H1 (cell line): ENCODE measurements around the gene MFSD6L. TPM values are rescaled to one million over a fixed set of nuclear protein-coding genes. Genes with fewer than 3 reads are reported as not detected.

Source experiments
- CTCF ChIA-PET: fragments of 300-600 bp; sonication (Branson Sonifier 250); formaldehyde crosslinking; loops from one replicate; lab custom pipeline; 2021; ENCODE audit not compliant: partially characterized antibody; lab: Charles Lee
- POLR2A ChIA-PET: fragments of 300-600 bp; sonication (Branson Sonifier 250); formaldehyde crosslinking; loops from one replicate; lab custom pipeline; 2021; ENCODE audit warnings: inconsistent platforms; ENCODE audit not compliant: partially characterized antibody; lab: Charles Lee
- DNase-seq, 2 experiments: peaks; one replicate each; pipeline versions ENCODE4 v3.0.0 to v3.0.0-alpha.2; 2010 to 2022; ENCODE audit warnings: low spot score in 2 of 2, low read depth in 1 of 2, mixed read lengths in 1 of 2
- FAIRE-seq: peaks from 2 replicates; lab custom pipeline; 2011; peaks lifted over from hg19 to GRCh38; lab: Jason Lieb, UNC
- H2AFZ ChIP-seq: 2 replicates; pipeline ENCODE4 v1.8.1; 2012; ENCODE audit warnings: low read length, inconsistent platforms
- H2AK5ac ChIP-seq: 2 replicates; pipeline ENCODE4 v1.6.1; 2013; ENCODE audit warnings: low read depth, low read length
- H2BK120ac ChIP-seq: replicated peaks from 2 replicates; pipeline ENCODE3; 2013; ENCODE audit warnings: low read depth, low read length, inconsistent platforms
- H2BK12ac ChIP-seq: 2 replicates; pipeline ENCODE4 v1.6.1; 2013; ENCODE audit warnings: low read depth, low read length
- H2BK15ac ChIP-seq: 2 replicates; pipeline ENCODE4 v1.6.1; 2013; ENCODE audit warnings: low read length
- H2BK20ac ChIP-seq: 2 replicates; pipeline ENCODE4 v1.6.1; 2013; ENCODE audit warnings: low read length
- H2BK5ac ChIP-seq: 2 replicates; pipeline ENCODE4 v1.6.1; 2013; ENCODE audit warnings: low read depth, low read length
- H3K14ac ChIP-seq: 2 replicates; pipeline ENCODE4 v1.6.1; 2013; ENCODE audit warnings: inconsistent platforms; ENCODE audit not compliant: insufficient read length
- H3K18ac ChIP-seq: 2 replicates; pipeline ENCODE4 v1.6.1; 2013; ENCODE audit warnings: low read length; ENCODE audit errors: extremely low read depth
- H3K23ac ChIP-seq: 2 replicates; pipeline ENCODE4 v1.6.1; 2013; ENCODE audit warnings: inconsistent platforms; ENCODE audit not compliant: insufficient read length
- H3K23me2 ChIP-seq: 2 replicates; pipeline ENCODE4 v1.6.1; 2013; ENCODE audit warnings: low read depth, low read length
- H3K27ac ChIP-seq: 2 replicates; pipeline ENCODE4 v1.6.1; 2011; ENCODE audit warnings: low read depth, low read length, inconsistent platforms
- H3K27me3 ChIP-seq, 4 experiments: replicated peaks in 1 of 4; 1 replicate in 1 of 4; 2 replicates in 3 of 4; pipeline versions ENCODE4 v1.6.1 to v1.8.1; 2011 to 2013; ENCODE audit warnings: low read length in 3 of 4, mild to moderate bottlenecking in 3 of 4, inconsistent platforms in 2 of 4, mixed read lengths in 2 of 4, moderate library complexity in 1 of 4; ENCODE audit not compliant: control insufficient read depth in 3 of 4, insufficient read depth in 3 of 4; ENCODE audit errors: extremely low read depth in 1 of 4
- H3K36me3 ChIP-seq, 4 experiments: 2 replicates each; pipeline versions ENCODE4 v1.6.1 to v1.8.1; 2011 to 2013; ENCODE audit warnings: mild to moderate bottlenecking in 4 of 4, low read length in 3 of 4, moderate library complexity in 2 of 4, control low read depth in 1 of 4, inconsistent platforms in 1 of 4; ENCODE audit not compliant: insufficient read depth in 4 of 4, control insufficient read depth in 2 of 4
- H3K4ac ChIP-seq: replicated peaks from 2 replicates; pipeline ENCODE3; 2013; ENCODE audit warnings: low read length, low read depth, mixed read lengths, inconsistent platforms; ENCODE audit not compliant: insufficient read length
- H3K4me1 ChIP-seq, 4 experiments: replicated peaks in 1 of 4; 1 replicate in 1 of 4; 2 replicates in 3 of 4; pipeline versions ENCODE4 v1.6.1 to v1.8.1; 2011 to 2013; ENCODE audit warnings: low read length in 3 of 4, inconsistent platforms in 2 of 4, mixed read lengths in 1 of 4; ENCODE audit not compliant: insufficient read depth in 4 of 4, control insufficient read depth in 3 of 4
- H3K4me2 ChIP-seq, 2 experiments: 2 replicates each; pipeline versions ENCODE4 v1.6.1 to v1.8.1; 2011 to 2013; ENCODE audit warnings: low read depth in 2 of 2, low read length in 2 of 2, control low read depth in 1 of 2, inconsistent platforms in 1 of 2, mild to moderate bottlenecking in 1 of 2; ENCODE audit not compliant: insufficient read depth in 1 of 2
- H3K4me3 ChIP-seq, 4 experiments: fragments of 200-600, 300-600 bp in 1 of 4; sonication (generic), shearing (Covaris generic), sonication (Bioruptor Twin) in 1 of 4; 2 replicates each; pipeline versions ENCODE4 v1.5.1 to v1.8.1; 2011 to 2016; ENCODE audit warnings: low read length in 4 of 4, low read depth in 3 of 4, control low read depth in 2 of 4, inconsistent platforms in 2 of 4, mild to moderate bottlenecking in 2 of 4, mixed read lengths in 1 of 4, moderate library complexity in 1 of 4; ENCODE audit not compliant: insufficient read depth in 2 of 4; ENCODE audit errors: extremely low read depth in 1 of 4
- H3K56ac ChIP-seq: replicated peaks from 2 replicates; pipeline ENCODE3; 2013; ENCODE audit warnings: low read depth, mild to moderate bottlenecking, mixed read lengths, low read length, inconsistent platforms; ENCODE audit not compliant: insufficient read length
- H3K79me1 ChIP-seq: 2 replicates; pipeline ENCODE4 v1.6.1; 2013; ENCODE audit warnings: low read depth, low read length, control low read depth
- H3K79me2 ChIP-seq, 2 experiments: 2 replicates each; pipeline versions ENCODE4 v1.6.1 to v1.8.1; 2012 to 2013; ENCODE audit warnings: low read length in 2 of 2, mild to moderate bottlenecking in 2 of 2, inconsistent platforms in 1 of 2; ENCODE audit not compliant: insufficient read depth in 2 of 2, control insufficient read depth in 1 of 2
- H3K9ac ChIP-seq, 4 experiments: replicated peaks in 1 of 4; 1 replicate in 1 of 4; 2 replicates in 3 of 4; pipeline versions ENCODE4 v1.6.1 to v1.8.1; 2011 to 2013; ENCODE audit warnings: low read depth in 3 of 4, low read length in 3 of 4, control low read depth in 2 of 4, mild to moderate bottlenecking in 2 of 4, moderate library complexity in 2 of 4, inconsistent platforms in 1 of 4; ENCODE audit errors: extremely low read depth in 1 of 4
- H3K9me3 ChIP-seq, 2 experiments: 2 replicates each; pipeline versions ENCODE4 v1.6.1 to v1.8.1; 2012 to 2013; ENCODE audit warnings: mild to moderate bottlenecking in 2 of 2, moderate library complexity in 2 of 2, control low read depth in 1 of 2, inconsistent platforms in 1 of 2, low read depth in 1 of 2, low read length in 1 of 2, mixed read lengths in 1 of 2; ENCODE audit not compliant: insufficient read depth in 2 of 2
- H4K20me1 ChIP-seq, 2 experiments: replicated peaks in 1 of 2; 2 replicates each; pipeline versions ENCODE3 to v1.8.1; 2011 to 2013; ENCODE audit warnings: inconsistent platforms in 2 of 2, low read length in 2 of 2, mild to moderate bottlenecking in 1 of 2; ENCODE audit not compliant: insufficient read depth in 2 of 2, control insufficient read depth in 1 of 2
- H4K5ac ChIP-seq: 2 replicates; pipeline ENCODE4 v1.6.1; 2013; ENCODE audit warnings: low read length, low read depth, mixed read lengths, inconsistent platforms; ENCODE audit not compliant: insufficient read length
- H4K8ac ChIP-seq: 2 replicates; pipeline ENCODE4 v1.8.0; 2013; ENCODE audit warnings: mild to moderate bottlenecking, moderate library complexity, low read length, inconsistent platforms; ENCODE audit not compliant: insufficient read depth; ENCODE audit errors: extremely low read depth
- H4K91ac ChIP-seq: replicated peaks from 2 replicates; pipeline ENCODE3; 2013; ENCODE audit warnings: low read length, mixed read lengths, inconsistent platforms; ENCODE audit not compliant: insufficient read length
- CBX8 ChIP-seq: fragments of 300-800, 300-1000 bp; sonication (generic); IDR thresholded peaks from 2 replicates; pipeline ENCODE4 v1.7.1; 2016; ENCODE audit warnings: low read depth, low read length, borderline replicate concordance
- CEBPB ChIP-seq: IDR thresholded peaks from 2 replicates; pipeline ENCODE4 v1.6.1; 2012; ENCODE audit warnings: low read depth, low read length
- CHD1 ChIP-seq: IDR thresholded peaks from 2 replicates; pipeline ENCODE4 v1.6.1; 2012; ENCODE audit warnings: low read depth, low read length, improper control_type of control experiment
- CHD2 ChIP-seq: IDR thresholded peaks from 2 replicates; pipeline ENCODE4 v1.6.1; 2012; ENCODE audit warnings: low read length, improper control_type of control experiment
- CTCF ChIP-seq, 3 experiments: IDR thresholded peaks; 1 replicate in 2 of 3; 2 replicates in 1 of 3; pipeline versions ENCODE4 v1.5.1 to v1.6.1; 2011; ENCODE audit warnings: low read length in 3 of 3, mild to moderate bottlenecking in 3 of 3, inconsistent platforms in 2 of 3, low read depth in 1 of 3, moderate library complexity in 1 of 3; ENCODE audit not compliant: insufficient read depth in 1 of 3; ENCODE audit errors: control extremely low read depth in 1 of 3
- EGR1 ChIP-seq: IDR thresholded peaks from 2 replicates; pipeline ENCODE4 v1.6.1; 2011; ENCODE audit warnings: low read depth, low read length, borderline replicate concordance
- KDM4A ChIP-seq: IDR thresholded peaks from one replicate; pipeline ENCODE4 v1.7.1; 2012; ENCODE audit warnings: low read depth, mild to moderate bottlenecking, moderate library complexity, low read length, inconsistent platforms; ENCODE audit not compliant: severe bottlenecking
- PHF8 ChIP-seq: fragments of 200-600 bp; sonication (generic); conservative IDR thresholded peaks from 2 replicates; pipeline ENCODE4 v1.7.1; 2012; ENCODE audit warnings: low read depth, mild to moderate bottlenecking, inconsistent platforms, low read length, moderate library complexity
- SIN3A ChIP-seq, 2 experiments: IDR thresholded peaks in 1 of 2; conservative IDR thresholded peaks in 1 of 2; 2 replicates each; pipeline ENCODE4 v1.6.1; 2011 to 2012; ENCODE audit warnings: low read length in 2 of 2, improper control_type of control experiment in 1 of 2, low read depth in 1 of 2, mild to moderate bottlenecking in 1 of 2
- ZNF274 ChIP-seq: IDR thresholded peaks from 2 replicates; pipeline ENCODE4 v1.7.0; 2012; ENCODE audit warnings: low read length, borderline replicate concordance; ENCODE audit errors: extremely low read depth
- WGBS, 2 experiments: shearing (Covaris generic) in 1 of 2; methylation state at CpG; one replicate each; pipeline versions ENCODE4 v1.1.6 to v1.1.7; 2013 to 2015; ENCODE audit warnings: low lambda C conversion rate in 2 of 2, mixed read lengths in 2 of 2, inconsistent platforms in 1 of 2, low coverage in 1 of 2, missing lambda C conversion rate in 1 of 2; ENCODE audit not compliant: insufficient replicate concordance in 2 of 2, insufficient coverage in 1 of 2, insufficient read length in 1 of 2; ENCODE audit errors: extremely low coverage in 1 of 2, missing lambda C conversion rate in 1 of 2; 5-methylcytosine and 5-hydroxymethylcytosine counted together
- polyA plus RNA-seq, 7 experiments: library from polyadenylated mRNA; depleted of rRNA in 3 of 7; stranded (reverse) in 5 of 7; unstranded in 2 of 7; fragments of >200 nt in 5 of 7; fragments of 200-250 nt in 2 of 7; gene quantifications; 1 replicate in 5 of 7; 2 replicates in 1 of 7; 4 replicates in 1 of 7; pipeline versions ENCODE4 v1.2.1 to v1.2.3, GENCODE V29; 2011 to 2013; ENCODE audit warnings: missing spikeins in 2 of 7, mixed read lengths in 2 of 7
- total RNA-seq: library from RNA; stranded (reverse); fragmentation: NEBNext Ultra II Directional; extraction: Animal tissue kit (Norgen Biotek cat#: 25700); gene quantifications from 2 replicates; pipeline ENCODE4 v1.2.1, GENCODE V29; 2021

The MFSD6L gene
- total and polyA plus RNA-seq, 2 of the 8 experiments (the other 6 are each of a cell fraction or from before 2014, with no cell fraction given): 2.6 to 2.7 TPM

GRCh38 chr17:8821446-8822105, 22.4 kb upstream of the MFSD6L start:
- ChIA-PET CTCF (interaction anchor here (0.8 to 2.9 kb wide), 6 partner anchors 11 to 164 kb away, joined by 3 to 9 read pairs (median 4); partner anchors contain the start of gene PIK3R5), POLR2A (no interaction called here)
- H3K79me2 ChIP-seq: no peaks in the 10 kb centered on the region
- no peaks in the 10 kb centered on the region; the same call in 1 of the 2 replicates for H3K23me2 ChIP-seq
- H2AFZ ChIP-seq: no peak overlapping the region
- H4K20me1 ChIP-seq: no peaks in the 10 kb centered on the region
- H3K4me1 ChIP-seq: no peaks in the 10 kb centered on the region; a peak in 1 of 7 replicates
- H2BK12ac ChIP-seq: no peak overlapping the region
- H3K9ac ChIP-seq: no peak overlapping the region
- H3K9me3 ChIP-seq: 0 out of 4 replicates have a peak, but pooled peaks cover 0 to 4% of the 10 kb centered on the region in 2 experiments
- H3K27me3 ChIP-seq: no peaks in the 10 kb centered on the region
- H3K56ac ChIP-seq: no peak overlapping the region
- H4K8ac ChIP-seq: no peak overlapping the region
- H2AK5ac ChIP-seq: no peak overlapping the region
- no peak overlapping the region for H2BK15ac ChIP-seq
- H4K5ac ChIP-seq: no peak overlapping the region
- H3K14ac ChIP-seq: no peak overlapping the region
- WGBS, 2 experiments: 95% methylated on average over 10 of the region's 10 CpGs; no CpG with 5 or more reads in 1 of the 2 experiments
- H2BK120ac ChIP-seq: no peak overlapping the region
- TF ChIP-seq KDM4A: no peak
- no peak for TF ChIP-seq SIN3A (conservative IDR thresholded peaks at IDR 0.05 in 1 of 2, IDR thresholded peaks at IDR 0.05 in 1 of 2; ENCODE audit: low read depth in 1 of 2, low read length in 2 of 2)
- TF ChIP-seq CBX8: no peak
- TF ChIP-seq CEBPB: no peak
- TF ChIP-seq CHD1: no peak
- TF ChIP-seq PHF8: no peak
- TF ChIP-seq CTCF (IDR thresholded peaks at IDR 0.05; ENCODE audit: control extremely low read depth in 1 of 3, insufficient read depth in 1 of 3, low read depth in 1 of 3, low read length in 3 of 3): no peak
- TF ChIP-seq ZNF274: no peak
- TF ChIP-seq CHD2: no peak
- TF ChIP-seq EGR1: no peak
- TF ChIP-seq, all 59 proteins: peak for 0
- H2BK5ac ChIP-seq: no peak overlapping the region
- no peak for FAIRE-seq
- H3K4me2 ChIP-seq: no peak overlapping the region
- no peak overlapping the region for H3K4me3 ChIP-seq
- no peaks in the 10 kb centered on the region for H3K79me1 ChIP-seq
- H3K4ac ChIP-seq: no peak overlapping the region
- DNase-seq: peak in 1 of 2 experiments; percentile 22
- no peak overlapping the region for H4K91ac ChIP-seq
- H3K36me3 ChIP-seq: no peaks in the 10 kb centered on the region
- no peak overlapping the region for H3K18ac ChIP-seq
- no peak overlapping the region for H2BK20ac ChIP-seq
- no peak overlapping the region for H3K27ac ChIP-seq
- no peak overlapping the region for H3K23ac ChIP-seq
